GM21786 (cell line): ENCODE measurements around the gene TTLL12.

ENCODE experiments used
- ATAC-seq: cut with Tn5 transposase; IDR thresholded peaks from one replicate; pipeline ENCODE4 v1.9.1; 2021; ENCODE audit not compliant: unreplicated experiment

TTLL12 gene

GRCh38 chr22:43174941-43175531 is 11.9 kb downstream of the TTLL12 start:
- no peak for ATAC-seq

DNA sequence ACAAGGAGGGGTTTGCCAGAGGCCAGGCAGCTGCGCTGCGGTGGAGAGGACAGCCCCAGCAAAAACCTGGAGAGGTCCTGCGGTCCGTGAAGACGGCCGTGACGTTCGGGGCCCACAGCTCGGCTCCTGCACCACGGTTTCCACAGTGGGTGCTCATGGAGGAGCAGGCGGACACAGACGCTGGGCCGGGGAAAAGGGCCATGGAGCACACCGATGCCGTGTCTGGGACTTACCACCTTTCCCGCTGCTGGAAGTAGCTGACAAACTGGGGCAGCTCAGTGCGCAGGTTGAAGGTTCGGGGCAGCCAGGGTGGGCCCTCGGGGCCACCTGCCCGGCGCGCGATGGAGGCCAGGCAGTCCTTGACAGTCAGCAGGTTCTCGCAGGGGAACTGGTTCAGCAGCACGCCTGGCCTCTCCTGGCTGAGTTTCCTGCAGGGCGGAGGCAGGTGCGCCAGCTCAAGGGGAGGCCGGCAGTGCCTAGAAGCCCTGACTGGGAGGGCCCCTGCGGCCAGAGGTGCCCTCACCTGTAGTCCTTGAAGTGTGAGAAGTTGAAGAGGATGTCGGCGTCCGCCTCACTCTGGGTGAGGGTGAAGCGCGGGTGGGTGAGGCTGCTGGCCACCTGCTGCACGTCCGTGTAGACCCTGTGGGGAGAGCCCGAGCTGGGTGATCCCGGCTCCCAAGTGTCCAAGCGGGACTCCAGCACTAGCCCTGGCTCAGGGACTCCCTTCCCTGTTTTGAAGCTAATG is 12.8 kb downstream of the TTLL12 start:
- ATAC-seq = no peak

- no peak for ATAC-seq
Observed at GRCh38 chr22:43173566-43173965, 13.4 kb downstream of the TTLL12 start.

GRCh38 chr22:43172191-43172590 is 14.7 kb downstream of the TTLL12 start:
- ATAC-seq = no peak

- ATAC-seq = no peak
Observed at GRCh38 chr22:43171607-43172006, 15.3 kb downstream of the TTLL12 start.

GRCh38 chr22:43171019-43171491 is 15.9 kb downstream of the TTLL12 start:
- ATAC-seq = no peak

- no peak for ATAC-seq
Observed at GRCh38 chr22:43170131-43170480, 16.8 kb downstream of the TTLL12 start.

DNA sequence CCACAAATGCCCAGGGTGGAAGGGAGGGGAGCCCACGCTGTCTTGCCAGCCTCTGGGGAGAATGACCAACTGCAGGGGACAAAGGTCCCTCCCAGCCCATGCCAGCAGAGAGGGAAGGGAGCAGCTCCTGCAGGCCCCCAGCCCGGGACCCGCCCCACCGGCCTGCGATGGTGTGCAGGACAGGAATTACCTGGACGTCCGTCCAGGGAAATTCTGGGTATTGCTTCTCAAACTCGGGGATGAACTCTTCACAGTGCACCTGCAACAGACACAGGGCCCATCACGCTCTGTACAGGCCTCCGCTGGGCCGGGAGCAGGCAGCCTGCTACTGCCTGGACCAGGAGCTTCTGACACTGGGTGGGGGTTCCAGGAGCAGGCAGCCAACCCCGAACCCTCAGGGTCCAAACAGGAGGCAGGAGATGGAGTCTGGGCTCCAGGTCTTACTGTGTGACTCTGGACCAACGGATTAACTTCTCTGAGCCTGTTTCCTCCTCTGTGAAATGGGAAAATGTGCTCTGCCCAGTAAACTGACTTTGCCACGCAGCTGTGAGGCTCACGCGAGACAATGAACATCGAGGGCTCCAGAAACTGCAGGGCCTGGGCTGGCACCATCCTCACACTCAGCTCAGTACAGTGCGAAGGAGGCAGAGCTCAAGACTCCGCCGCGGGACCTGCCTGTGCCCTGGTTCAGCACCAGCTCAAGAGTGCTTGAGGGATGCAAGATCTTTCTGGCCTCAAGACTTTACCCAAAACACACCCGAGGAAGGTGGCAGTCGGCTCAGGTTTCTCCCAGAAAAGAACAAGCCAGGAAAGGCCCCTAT is 17.4 kb downstream of the TTLL12 start:
- ATAC-seq = no peak

GRCh38 chr22:43168471-43169309 is 18.2 kb downstream of the TTLL12 start:
- ATAC-seq = no peak

- no peak for ATAC-seq
Observed at GRCh38 chr22:43167001-43167589, 19.8 kb downstream of the TTLL12 start.

DNA sequence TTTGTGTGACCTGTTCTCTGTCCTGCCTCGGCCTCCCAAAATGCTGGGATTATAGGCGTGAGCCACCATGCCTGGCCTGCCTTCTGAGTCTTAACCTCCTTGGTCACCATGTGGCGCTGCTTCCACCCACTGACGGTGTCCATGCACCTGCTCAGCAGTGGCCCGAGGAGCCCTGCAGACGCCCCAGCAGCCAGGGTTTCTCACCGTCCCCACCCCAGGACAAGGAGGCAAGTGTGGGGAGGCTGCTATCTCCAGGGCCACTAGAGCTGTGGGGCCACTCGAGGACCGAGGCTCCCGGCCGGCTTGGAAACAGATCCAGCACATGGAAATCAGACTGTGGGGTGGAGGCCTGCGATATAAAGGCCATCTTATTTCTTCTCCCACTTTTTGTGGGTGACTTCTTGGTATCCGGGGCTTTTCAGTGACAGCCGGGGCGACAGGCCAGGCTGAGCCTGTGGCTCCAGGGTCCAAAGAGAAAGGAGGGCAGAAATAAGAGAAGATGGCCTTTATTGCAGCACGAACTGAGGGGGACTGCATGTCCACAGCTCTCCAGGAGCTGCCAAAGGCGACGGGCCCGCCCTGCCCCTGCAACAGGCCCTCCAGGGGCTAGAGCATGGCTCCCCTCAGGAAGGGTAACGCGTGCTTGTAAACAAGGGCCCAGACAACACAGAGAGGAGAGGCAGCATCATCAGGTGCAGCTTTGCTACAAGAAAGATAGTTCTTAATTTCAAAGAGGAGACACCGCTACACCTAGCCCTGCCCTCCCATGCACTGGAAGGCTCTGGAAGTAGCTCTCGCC is 20.6 kb downstream of the TTLL12 start:
- no peak for ATAC-seq

- ATAC-seq = no peak
Observed at GRCh38 chr22:43164636-43165035, 22.3 kb downstream of the TTLL12 start.

DNA sequence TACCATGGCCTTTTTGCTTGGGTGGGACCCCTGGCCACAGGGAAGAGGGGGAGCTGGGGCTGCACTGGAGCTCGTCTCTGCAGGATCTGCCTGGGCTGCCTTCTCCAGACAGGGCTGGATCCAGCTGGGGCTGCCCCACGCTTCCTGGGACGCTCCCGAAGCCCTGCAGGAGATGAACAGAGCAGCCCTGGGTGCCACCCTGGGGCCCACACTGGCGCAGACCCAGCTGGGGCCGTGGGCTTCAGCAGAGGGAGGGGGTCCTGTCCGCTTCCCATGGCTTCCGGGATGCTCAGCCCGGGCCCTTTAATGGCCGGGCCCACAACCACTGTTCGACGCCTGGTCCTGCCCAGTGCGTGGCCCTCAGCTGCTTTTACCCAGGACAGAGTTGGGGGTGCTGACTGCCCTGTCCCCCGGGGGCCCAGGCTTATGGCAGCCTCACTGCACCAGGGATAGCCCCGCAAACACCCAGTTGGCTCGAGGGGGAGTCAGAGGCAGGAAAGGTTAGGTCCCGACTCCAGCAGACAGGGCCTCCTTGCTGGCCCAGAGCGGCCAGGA is 23.6 kb downstream of the TTLL12 start:
- no peak for ATAC-seq

DNA sequence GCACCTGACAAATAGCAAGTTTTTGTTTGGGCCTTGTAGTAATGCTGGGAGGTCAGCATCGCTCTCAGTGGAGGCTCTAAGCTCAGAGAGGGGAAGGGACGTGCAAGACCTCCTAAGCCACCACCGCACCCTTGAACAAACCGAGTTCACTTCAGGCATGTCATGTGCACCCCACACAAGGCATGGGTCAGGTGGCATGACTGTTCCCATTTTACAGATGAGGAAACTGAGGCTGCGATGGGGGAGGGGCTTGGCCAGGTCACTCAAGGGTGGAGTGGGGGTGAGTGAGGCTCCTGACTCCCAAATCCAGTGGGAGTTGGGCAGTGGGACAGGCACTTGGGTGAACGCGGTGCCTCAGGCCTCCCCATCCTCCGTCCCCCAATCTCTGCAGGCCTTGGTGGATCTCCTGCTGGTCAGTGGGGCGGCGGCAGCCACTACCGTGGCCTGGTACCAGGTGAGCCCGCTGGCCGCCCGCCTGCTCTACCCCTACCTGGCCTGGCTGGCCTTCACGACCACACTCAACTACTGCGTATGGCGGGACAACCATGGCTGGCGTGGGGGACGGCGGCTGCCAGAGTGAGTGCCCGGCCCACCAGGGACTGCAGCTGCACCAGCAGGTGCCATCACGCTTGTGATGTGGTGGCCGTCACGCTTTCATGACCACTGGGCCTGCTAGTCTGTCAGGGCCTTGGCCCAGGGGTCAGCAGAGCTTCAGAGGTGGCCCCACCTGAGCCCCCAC is 24.4 kb downstream of the TTLL12 start:
- no peak for ATAC-seq

GRCh38 chr22:43160497-43161126 is 26.3 kb downstream of the TTLL12 start:
- ATAC-seq = no peak

DNA sequence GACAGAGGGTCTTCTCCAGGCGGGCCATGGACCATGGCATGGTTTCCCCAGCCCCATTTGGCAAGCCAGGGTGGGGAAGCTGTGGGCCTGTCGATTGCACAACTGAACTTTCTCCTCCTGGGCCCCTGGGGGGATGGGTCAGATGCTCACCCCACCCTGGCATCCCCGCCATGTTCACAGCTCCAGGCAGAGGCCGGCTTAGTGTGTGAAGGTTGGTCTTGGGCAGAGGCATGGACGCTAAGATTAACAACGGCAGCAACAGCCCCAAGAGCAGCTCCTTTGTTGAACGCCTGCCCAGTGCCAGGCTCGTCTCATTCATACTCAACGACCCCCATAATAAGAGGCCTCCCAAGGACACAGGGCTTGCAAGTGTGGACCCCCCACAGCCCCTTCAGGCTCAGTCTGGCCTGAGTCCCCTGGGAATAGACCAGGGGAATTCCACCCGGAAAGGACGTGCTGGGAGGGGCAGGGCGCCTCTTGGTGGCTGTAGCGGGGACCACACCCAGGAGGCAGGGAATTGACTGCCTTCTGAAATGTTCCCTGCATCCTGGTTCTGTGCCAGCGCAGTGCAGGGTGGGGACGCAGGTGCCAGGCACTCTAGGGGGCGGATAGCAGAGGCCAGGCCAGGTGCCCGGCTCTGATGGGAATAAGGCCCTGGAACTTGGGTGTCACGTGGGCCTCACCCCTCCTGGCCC is 27.3 kb downstream of the TTLL12 start:
- ATAC-seq = no peak

GRCh38 chr22:43158778-43159483 is 28.0 kb downstream of the TTLL12 start:
- no peak for ATAC-seq
